Measurements from ENCODE around the gene BABAM1. TPM values are rescaled to one million over a fixed set of nuclear protein-coding genes. Genes with fewer than 3 reads are reported as not detected.

Gene BABAM1
- total RNA-seq, 1 donor from 2014 or later = 58.4 TPM

DNA sequence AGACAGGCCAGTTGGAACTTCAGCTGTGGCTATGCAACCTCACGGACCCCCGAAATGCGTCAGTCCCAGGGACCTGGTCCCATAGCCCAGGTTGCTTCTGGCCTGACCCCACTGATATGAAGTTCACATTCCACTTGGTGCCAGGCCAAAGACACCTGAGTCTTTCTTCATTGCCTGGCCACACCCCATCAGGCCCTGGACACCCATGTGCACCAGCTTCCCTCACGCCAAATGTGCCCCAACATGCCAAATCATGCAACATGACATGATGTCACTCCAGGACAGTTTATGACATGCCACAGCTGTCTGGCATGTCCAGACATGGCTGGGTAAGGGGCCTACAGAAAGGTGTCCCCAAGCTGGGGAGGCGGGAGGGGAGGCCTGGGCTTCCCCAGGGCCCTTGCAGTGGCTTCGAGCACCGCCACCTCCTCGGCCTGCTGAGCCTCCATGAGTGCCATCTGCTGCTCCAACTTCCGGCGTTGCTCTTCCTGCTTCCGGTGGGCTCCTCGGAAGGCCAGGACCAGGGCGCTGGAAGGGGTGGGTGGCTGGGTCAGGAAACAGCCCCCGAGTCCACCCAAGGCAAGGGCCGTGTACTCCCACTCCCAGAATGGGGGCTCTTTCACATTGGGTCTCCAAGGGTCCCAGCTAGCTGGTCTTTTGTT lies 17.2 kb upstream of the BABAM1 start:
- Histone ChIP-seq H3K9me3 (no peaks in the 10 kb centered on the region), H3K27ac (no peak overlapping the region), H3K36me3 (peaks cover 17% of the 10 kb centered on the region), H3K4me1 (peaks cover 12% of the 10 kb centered on the region), H3K4me3 (no peak overlapping the region), H3K27me3 (ENCODE audit: low read depth) (no peaks in the 10 kb centered on the region)
- DNase-seq = no peak
- TF ChIP-seq, protein P1, sequence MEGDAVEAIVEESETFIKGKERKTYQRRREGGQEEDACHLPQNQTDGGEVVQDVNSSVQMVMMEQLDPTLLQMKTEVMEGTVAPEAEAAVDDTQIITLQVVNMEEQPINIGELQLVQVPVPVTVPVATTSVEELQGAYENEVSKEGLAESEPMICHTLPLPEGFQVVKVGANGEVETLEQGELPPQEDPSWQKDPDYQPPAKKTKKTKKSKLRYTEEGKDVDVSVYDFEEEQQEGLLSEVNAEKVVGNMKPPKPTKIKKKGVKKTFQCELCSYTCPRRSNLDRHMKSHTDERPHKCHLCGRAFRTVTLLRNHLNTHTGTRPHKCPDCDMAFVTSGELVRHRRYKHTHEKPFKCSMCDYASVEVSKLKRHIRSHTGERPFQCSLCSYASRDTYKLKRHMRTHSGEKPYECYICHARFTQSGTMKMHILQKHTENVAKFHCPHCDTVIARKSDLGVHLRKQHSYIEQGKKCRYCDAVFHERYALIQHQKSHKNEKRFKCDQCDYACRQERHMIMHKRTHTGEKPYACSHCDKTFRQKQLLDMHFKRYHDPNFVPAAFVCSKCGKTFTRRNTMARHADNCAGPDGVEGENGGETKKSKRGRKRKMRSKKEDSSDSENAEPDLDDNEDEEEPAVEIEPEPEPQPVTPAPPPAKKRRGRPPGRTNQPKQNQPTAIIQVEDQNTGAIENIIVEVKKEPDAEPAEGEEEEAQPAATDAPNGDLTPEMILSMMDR (IDR thresholded peaks at IDR 0.05) = no peak
- ATAC-seq = no peak
- intact Hi-C loops (cut with DNase I) = no loop called here

DNA sequence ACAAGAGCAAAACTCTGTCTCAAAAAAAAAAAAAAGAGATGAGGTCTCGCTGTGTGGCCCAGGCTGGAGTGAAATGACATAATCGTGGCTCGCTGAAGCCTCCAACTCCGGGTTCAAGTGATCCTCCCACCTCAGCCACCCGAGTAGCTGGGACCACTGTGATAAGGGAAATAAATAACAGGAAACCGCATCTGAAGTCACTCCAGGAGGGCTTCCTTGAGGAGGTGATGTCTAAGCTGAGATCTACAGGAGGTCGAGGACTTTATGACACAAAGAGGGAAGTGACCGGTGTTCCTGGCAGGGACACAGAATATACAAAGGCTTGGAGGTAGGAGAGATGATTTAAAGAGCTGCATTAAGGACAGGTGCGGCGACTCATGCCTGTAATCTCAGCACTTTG lies 12.6 kb upstream of the BABAM1 start:
- Histone ChIP-seq H3K27ac (no peak overlapping the region), H3K4me3 (no peak overlapping the region), H3K27me3 (ENCODE audit: low read depth) (no peaks in the 10 kb centered on the region), H3K4me1 (no peaks in the 10 kb centered on the region), H3K36me3 (peaks cover 36% of the 10 kb centered on the region), H3K9me3 (no peaks in the 10 kb centered on the region)
- intact Hi-C loops (cut with DNase I) = no loop called here
- TF ChIP-seq, protein P1 (IDR thresholded peaks at IDR 0.05) = no peak
- ATAC-seq (no peak), DNase-seq (no peak)

DNA sequence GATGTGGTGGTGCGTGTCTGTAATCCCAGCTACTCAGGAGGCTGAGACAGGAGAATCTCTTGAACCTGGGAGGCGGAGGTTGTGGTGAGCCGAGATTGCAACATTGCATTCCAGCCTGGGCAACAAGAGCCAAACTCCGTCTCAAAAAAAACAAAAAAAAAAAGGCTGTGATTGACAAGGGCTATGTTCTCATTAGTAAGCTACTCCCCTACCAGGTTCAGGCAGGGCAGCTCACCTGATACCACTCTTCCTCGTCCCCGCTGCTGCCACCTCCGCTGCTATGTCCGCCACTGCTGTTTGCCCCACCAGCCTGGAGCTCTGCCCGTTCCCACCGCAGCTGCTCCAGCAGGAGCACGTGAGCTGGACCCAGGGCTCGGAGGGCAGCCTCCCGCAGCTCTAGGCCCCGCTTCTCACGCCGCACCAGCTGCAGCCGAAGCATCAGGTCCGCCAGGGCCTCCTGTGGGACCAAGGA lies 12.1 kb upstream of the BABAM1 start:
- Histone ChIP-seq H3K27me3 (ENCODE audit: low read depth) (no peaks in the 10 kb centered on the region), H3K36me3 (peaks cover 36% of the 10 kb centered on the region), H3K4me1 (no peaks in the 10 kb centered on the region), H3K4me3 (no peak overlapping the region), H3K27ac (peak overlapping the region; percentile 41), H3K9me3 (no peaks in the 10 kb centered on the region)
- TF ChIP-seq, protein P1 (IDR thresholded peaks at IDR 0.05) = no peak
- DNase-seq = peak; percentile 65
- intact Hi-C loops (cut with DNase I) = no loop called here
- peak; percentile 85 to 90 for ATAC-seq

DNA sequence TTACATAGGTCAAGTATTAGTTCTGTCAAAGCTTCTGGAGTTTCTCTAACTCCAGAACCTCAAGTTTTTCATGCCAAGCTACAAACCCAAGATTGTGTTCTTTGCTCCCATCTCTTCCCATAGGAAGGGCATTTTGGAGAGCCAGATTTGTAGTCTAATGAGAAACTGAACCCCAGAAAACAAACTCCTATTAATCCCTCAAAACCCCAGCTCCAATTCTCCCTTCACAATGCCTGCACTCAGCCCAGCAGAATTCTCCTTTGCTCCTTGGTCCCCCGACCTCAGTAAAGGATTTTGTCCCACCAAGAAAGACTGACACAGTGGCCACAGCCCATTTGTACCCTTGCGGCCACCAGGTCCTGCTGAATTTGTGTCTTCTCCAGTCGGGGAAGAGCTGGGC lies 11.1 kb upstream of the BABAM1 start:
- Histone ChIP-seq H3K4me3 (no peak overlapping the region), H3K9me3 (no peaks in the 10 kb centered on the region), H3K36me3 (peaks cover 36% of the 10 kb centered on the region), H3K4me1 (no peaks in the 10 kb centered on the region), H3K27ac (no peak overlapping the region), H3K27me3 (ENCODE audit: low read depth) (no peaks in the 10 kb centered on the region)
- intact Hi-C loops (cut with DNase I) = no loop called here
- TF ChIP-seq, protein P1 (IDR thresholded peaks at IDR 0.05) = no peak
- DNase-seq (no peak), ATAC-seq (no peak)

DNA sequence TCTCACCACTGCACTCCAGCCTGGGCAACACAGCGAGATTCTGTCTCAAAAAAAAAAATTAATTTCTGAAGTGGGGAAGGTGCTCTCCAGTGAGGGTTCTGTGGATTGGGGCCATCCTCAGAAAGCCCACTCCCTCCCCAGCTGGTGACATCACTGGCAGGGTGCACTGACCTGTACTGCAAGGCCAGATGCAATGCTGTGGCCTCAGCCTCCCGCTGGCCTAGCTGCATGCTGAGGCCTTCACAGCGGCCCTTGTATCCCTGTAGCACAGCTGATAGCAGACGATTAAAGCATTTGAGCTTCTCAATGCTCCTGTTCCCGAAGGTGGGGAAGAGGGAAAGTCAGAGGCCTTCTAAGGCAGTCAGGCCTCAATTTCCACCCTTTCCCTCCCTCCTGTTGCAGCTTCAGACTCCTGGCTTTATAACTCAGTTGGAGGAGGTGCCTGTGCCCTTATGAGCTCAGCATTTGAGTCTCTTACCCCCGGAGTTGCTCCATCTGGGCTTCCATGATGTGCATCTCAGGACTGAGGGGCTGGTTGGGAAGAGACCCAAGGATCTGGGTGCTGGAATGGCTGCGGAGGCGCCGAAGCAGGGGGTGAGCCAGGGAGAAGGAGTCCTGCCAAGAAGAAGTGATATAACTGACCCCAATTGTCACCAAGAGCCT lies 8.0 kb upstream of the BABAM1 start:
- H3K4me1 ChIP-seq = no peaks in the 10 kb centered on the region
- no peak overlapping the region for H3K27ac ChIP-seq
- intact Hi-C loops (cut with DNase I) = no loop called here
- TF ChIP-seq, protein P1 (IDR thresholded peaks at IDR 0.05) = no peak
- H3K36me3 ChIP-seq = peaks cover 24% of the 10 kb centered on the region
- no peaks in the 10 kb centered on the region for H3K9me3 ChIP-seq
- H3K4me3 ChIP-seq = no peak overlapping the region
- no peaks in the 10 kb centered on the region for H3K27me3 ChIP-seq (ENCODE audit: low read depth)
- no peak for DNase-seq
- ATAC-seq = no peak
